Measurements from ENCODE around the gene IGF2R. TPM values are rescaled to one million over a fixed set of nuclear protein-coding genes. Genes with fewer than 3 reads are reported as not detected.

IGF2R gene
- total RNA-seq, 2 experiments from 2014 or later = 19.3 to 37.6 TPM

DNA sequence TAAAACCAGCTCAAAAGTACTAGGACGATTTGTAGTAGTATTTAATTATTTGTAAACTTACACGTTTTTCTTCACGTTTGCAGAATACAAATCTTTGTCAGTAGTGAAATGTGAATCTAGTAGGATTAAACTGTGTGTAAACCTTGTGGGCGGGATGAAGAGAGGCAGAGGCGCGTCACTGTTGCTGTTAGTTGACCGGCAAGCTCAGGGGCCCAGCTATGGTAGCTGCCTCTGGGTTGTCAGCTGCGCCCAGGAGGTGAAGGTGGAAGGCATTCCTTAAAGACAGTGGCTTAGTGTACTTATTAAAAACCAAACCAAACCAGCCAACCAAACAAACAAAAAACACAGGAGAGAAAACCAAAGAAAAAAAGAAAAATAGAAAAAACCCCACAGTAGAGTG is 69.6 kb downstream of the IGF2R start:
- no peak overlapping the region for H3K4me2 ChIP-seq (ENCODE audit: low read length)
- H2AFZ ChIP-seq (ENCODE audit: low read length) = no peak overlapping the region
- intact Hi-C loops (cut with micrococcal nuclease; ENCODE audit: unreplicated experiment) = no loop called here
- H3K36me3 ChIP-seq (ENCODE audit: insufficient read depth, low read length) = peaks cover 42% of the 10 kb centered on the region; the same call in 1 of the 2 replicates
- CTCF ChIA-PET (ENCODE audit: unreplicated experiment) = no interaction called here
- no peaks in the 10 kb centered on the region for H3K4me1 ChIP-seq (ENCODE audit: insufficient read depth, low read length, poor library complexity, severe bottlenecking)
- TF ChIP-seq EZH2phosphoT487 (IDR thresholded peaks at IDR 0.05; ENCODE audit: borderline replicate concordance, low read depth, low read length) = no peak
- TF ChIP-seq, protein P1, sequence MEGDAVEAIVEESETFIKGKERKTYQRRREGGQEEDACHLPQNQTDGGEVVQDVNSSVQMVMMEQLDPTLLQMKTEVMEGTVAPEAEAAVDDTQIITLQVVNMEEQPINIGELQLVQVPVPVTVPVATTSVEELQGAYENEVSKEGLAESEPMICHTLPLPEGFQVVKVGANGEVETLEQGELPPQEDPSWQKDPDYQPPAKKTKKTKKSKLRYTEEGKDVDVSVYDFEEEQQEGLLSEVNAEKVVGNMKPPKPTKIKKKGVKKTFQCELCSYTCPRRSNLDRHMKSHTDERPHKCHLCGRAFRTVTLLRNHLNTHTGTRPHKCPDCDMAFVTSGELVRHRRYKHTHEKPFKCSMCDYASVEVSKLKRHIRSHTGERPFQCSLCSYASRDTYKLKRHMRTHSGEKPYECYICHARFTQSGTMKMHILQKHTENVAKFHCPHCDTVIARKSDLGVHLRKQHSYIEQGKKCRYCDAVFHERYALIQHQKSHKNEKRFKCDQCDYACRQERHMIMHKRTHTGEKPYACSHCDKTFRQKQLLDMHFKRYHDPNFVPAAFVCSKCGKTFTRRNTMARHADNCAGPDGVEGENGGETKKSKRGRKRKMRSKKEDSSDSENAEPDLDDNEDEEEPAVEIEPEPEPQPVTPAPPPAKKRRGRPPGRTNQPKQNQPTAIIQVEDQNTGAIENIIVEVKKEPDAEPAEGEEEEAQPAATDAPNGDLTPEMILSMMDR (conservative IDR thresholded peaks at IDR 0.05; ENCODE audit: low read length) = no peak
- H3K27ac ChIP-seq (ENCODE audit: low read depth, low read length, poor library complexity, severe bottlenecking) = no peak overlapping the region
- H4K20me1 ChIP-seq (ENCODE audit: insufficient read depth, low read length) = no peaks in the 10 kb centered on the region
- POLR2A ChIA-PET = no interaction called here
- DNase-seq (ENCODE audit: low spot score) = no peak
- H3K9me3 ChIP-seq (ENCODE audit: low read length) = no peaks in the 10 kb centered on the region
- H3K4me3 ChIP-seq (ENCODE audit: low read depth, low read length, poor library complexity, severe bottlenecking) = no peak overlapping the region
- H3K9me2 ChIP-seq (ENCODE audit: insufficient read depth, low read length) = no peaks in the 10 kb centered on the region
- no TSS peak for BruUV-seq (replicated peaks)
- H3K79me2 ChIP-seq (ENCODE audit: insufficient read depth, low read depth, low read length) = no peaks in the 10 kb centered on the region

DNA sequence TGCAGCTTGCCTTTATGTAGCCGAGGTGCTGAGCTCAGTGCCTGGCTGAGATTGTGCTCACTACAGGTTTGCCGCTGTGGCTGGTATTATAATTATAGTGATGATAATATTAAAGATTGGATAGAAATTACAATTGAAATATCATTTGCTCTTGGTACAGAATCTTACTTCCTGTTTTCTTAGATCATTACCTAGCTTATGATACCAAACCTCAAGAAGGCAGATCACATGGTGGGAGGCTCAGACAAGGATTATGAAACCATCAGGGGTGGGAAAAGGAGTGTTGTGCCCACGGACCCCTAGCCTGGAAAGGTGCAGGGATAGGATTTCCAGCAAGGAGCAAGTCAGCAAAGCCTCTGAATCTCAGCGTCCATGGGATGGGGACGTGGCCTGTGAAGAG is 70.6 kb downstream of the IGF2R start:
- DNase-seq (ENCODE audit: low spot score) = no peak
- no peak overlapping the region for H3K27ac ChIP-seq (ENCODE audit: low read depth, low read length, poor library complexity, severe bottlenecking)
- TF ChIP-seq, protein P1 (conservative IDR thresholded peaks at IDR 0.05; ENCODE audit: low read length) = no peak
- no peak for TF ChIP-seq EZH2phosphoT487 (IDR thresholded peaks at IDR 0.05; ENCODE audit: borderline replicate concordance, low read depth, low read length)
- no peak overlapping the region for H2AFZ ChIP-seq (ENCODE audit: low read length)
- no peaks in the 10 kb centered on the region for H4K20me1 ChIP-seq (ENCODE audit: insufficient read depth, low read length)
- H3K79me2 ChIP-seq (ENCODE audit: insufficient read depth, low read depth, low read length) = no peaks in the 10 kb centered on the region
- POLR2A ChIA-PET = interaction anchor here (0.6 kb wide), 1 partner anchor 16 kb away, joined by 3 read pairs; no protein-coding TSS in a partner anchor
- H3K4me3 ChIP-seq (ENCODE audit: low read depth, low read length, poor library complexity, severe bottlenecking) = no peak overlapping the region
- no peaks in the 10 kb centered on the region for H3K4me1 ChIP-seq (ENCODE audit: insufficient read depth, low read length, poor library complexity, severe bottlenecking)
- H3K9me2 ChIP-seq (ENCODE audit: insufficient read depth, low read length) = no peaks in the 10 kb centered on the region
- H3K4me2 ChIP-seq (ENCODE audit: low read length) = no peak overlapping the region
- H3K9me3 ChIP-seq (ENCODE audit: low read length) = no peaks in the 10 kb centered on the region
- H3K36me3 ChIP-seq (ENCODE audit: insufficient read depth, low read length) = peaks cover 42% of the 10 kb centered on the region; the same call in 1 of the 2 replicates
- intact Hi-C loops (cut with micrococcal nuclease; ENCODE audit: unreplicated experiment) = no loop called here
- BruUV-seq (replicated peaks) = no TSS peak
- CTCF ChIA-PET (ENCODE audit: unreplicated experiment) = no interaction called here

DNA sequence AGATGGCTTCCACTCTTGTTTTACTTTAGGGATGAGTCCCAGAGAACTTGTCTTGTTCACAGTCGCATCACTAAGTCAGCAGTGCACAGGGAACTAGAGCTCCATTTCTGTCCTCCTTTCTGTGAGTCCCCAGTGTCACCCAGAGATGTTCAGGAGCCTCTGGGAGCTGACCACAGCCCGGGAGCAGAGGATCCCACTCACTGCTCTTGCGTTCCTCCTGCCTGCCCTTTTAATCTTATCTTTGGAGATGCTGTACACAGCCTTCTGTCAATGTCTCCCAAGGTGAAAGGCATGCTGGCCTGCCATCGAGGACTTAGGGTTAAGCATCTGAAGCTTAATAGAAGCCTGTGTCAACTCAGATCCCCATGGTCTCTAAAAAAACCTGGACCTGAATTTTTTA is 71.2 kb downstream of the IGF2R start:
- CTCF ChIA-PET (ENCODE audit: unreplicated experiment) = no interaction called here
- H3K9me3 ChIP-seq (ENCODE audit: low read length) = no peaks in the 10 kb centered on the region
- H3K4me3 ChIP-seq (ENCODE audit: low read depth, low read length, poor library complexity, severe bottlenecking) = no peak overlapping the region
- H4K20me1 ChIP-seq (ENCODE audit: insufficient read depth, low read length) = no peaks in the 10 kb centered on the region
- no peak overlapping the region for H3K4me2 ChIP-seq (ENCODE audit: low read length)
- no peak for DNase-seq (ENCODE audit: low spot score)
- intact Hi-C loops (cut with micrococcal nuclease; ENCODE audit: unreplicated experiment) = no loop called here
- H3K27ac ChIP-seq (ENCODE audit: low read depth, low read length, poor library complexity, severe bottlenecking) = no peak overlapping the region
- H3K36me3 ChIP-seq (ENCODE audit: insufficient read depth, low read length) = peaks cover 43% of the 10 kb centered on the region; the same call in 1 of the 2 replicates
- no peaks in the 10 kb centered on the region for H3K79me2 ChIP-seq (ENCODE audit: insufficient read depth, low read depth, low read length)
- no TSS peak for BruUV-seq (replicated peaks)
- no peak overlapping the region for H2AFZ ChIP-seq (ENCODE audit: low read length)
- H3K9me2 ChIP-seq (ENCODE audit: insufficient read depth, low read length) = no peaks in the 10 kb centered on the region
- TF ChIP-seq EZH2phosphoT487 (IDR thresholded peaks at IDR 0.05; ENCODE audit: borderline replicate concordance, low read depth, low read length) = no peak
- TF ChIP-seq, protein P1 (conservative IDR thresholded peaks at IDR 0.05; ENCODE audit: low read length) = no peak
- POLR2A ChIA-PET = interaction anchor here (0.9 kb wide), 1 partner anchor 58 kb away, joined by 4 read pairs; no protein-coding TSS in a partner anchor
- H3K4me1 ChIP-seq (ENCODE audit: insufficient read depth, low read length, poor library complexity, severe bottlenecking) = no peaks in the 10 kb centered on the region
